ENCODE results near the gene FOXG1.

Gene FOXG1

DNA sequence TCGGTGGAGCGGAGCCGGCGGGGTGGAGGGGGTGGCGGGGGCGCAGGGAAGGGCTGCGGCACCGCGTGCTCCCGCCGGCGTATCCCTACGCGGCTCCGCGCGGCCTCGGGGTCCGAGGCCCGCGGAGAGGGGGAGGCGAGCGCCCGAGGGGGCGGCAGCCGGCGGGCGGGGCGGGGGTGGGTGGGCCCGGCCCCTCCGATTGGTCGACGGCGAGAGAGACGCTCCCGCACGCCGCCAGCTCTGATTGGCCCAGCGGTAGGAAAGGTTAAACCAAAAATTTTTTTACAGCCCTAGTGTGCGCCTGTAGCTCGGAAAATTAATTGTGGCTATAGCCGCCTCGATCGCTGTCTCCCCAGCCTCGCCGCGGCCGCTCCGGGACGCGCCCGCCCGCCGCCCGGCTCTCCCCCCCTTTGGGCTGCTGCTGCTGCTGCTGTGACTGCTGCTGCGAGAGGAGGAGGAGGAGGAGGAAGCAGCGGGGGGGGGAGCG is at the start of gene FOXG1:
TSS of gene FOXG1 (plus strand) at position 319 of the 487 bp plus-strand sequence. CDS start 493 bp downstream, outside the sequence.
- no peak for DNase-seq

DNA sequence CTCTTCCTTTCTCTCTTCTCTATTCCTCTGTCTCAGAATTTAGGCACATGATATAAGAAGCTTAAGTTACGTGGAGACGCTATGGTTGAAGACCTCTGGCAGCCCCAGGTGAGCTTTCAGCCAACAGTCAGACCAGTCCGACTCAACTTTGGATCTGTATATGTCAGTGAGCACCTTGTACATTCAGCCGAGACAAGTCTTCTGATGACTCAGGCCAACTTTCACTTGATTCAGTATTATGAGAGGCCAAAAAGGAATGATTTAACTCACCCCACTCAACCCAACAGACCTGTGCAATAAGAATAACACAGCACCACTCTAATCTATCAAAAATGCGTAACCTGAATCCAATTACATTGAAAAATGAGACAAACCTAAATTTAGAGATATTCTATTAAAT is 47.5 kb upstream of the FOXG1 start:
- DNase-seq = no peak

DNA sequence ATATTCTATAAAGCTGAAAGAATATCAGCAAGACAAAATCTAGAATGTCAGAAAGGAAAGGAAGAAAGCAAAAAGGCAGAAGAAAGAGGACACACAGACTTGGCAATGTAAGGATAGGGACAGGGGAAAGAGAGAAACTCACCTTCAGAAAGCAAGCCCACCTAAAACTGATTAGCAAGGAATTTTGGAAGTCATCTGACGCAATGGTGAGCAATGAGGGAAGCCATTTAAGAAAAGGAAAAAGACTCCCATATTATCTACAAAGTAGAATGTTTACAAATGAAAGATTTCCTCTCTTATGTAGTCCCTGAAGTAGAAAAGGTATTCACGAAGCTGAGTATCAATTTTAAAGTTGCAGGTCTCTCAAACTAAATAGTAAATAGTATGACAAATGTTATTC is 35.2 kb upstream of the FOXG1 start:
- no peak for DNase-seq

DNA sequence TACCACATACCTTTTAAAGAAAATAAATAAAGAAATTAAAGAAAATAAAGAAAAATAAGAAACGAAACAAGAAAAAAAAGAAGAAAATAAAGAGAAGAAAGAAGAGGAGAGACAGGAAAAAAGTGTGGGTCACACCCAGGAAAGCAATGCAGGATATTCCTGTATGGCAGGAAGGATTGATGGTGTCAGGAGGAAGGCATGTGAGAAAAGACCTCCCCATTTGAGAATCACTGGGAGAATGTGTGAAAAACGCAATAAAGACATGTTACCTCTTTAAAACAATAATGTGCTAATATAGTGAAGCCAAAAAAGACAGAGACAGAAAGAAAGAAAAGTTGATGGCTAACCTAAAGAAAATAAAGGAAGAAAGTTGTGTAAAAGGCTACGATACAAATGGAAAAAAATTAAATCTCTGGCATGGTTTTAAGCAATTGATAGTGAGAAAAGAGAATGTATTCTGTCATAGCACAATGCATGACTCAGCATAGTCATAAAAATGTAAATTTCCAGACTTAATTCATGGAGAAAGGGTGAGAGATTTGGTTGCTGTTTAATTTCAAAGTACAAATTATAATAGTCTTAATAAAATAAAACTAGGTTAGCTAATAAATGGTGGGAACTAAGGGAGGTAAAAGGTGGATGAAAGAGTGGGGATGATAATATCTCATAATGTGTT is 24.3 kb upstream of the FOXG1 start:
- no peak for DNase-seq

DNA sequence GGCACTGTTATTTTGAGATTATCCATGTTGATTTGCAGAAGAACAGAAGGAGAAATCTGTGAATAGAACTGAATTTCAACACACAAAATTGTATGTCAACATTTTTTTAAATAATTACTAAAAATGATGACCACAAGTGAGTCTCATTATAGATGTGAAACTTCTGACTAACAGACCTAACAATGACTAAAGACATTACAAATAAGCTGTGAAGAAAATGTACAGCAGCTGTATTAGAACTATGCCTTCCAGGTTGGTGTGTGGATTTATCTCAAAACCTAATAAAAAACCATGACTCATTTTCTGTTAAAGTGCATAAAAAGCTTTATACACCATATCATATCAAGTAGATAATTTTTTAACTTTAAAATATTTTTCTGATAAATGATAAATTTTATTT is 22.5 kb upstream of the FOXG1 start:
- DNase-seq = no peak

DNA sequence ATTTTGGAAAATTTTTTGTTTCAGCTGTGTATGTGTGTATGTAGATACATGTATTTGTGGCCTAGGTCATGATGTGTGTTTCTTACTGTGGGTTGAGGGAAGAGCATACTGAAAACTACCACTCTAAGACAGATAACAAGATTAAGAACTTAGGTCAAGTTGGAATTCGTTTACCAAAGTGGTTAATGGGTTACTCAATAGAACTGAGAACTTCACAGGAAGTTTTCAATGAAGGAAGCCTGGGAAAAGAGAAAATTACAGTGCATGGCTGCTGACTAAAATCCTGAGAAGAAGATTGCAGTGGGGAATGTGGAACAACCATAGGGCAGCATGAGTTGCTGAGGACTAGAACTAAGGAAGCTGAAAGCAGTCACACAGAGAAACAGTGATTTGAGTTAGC is 21.4 kb upstream of the FOXG1 start:
- DNase-seq = no peak

DNA sequence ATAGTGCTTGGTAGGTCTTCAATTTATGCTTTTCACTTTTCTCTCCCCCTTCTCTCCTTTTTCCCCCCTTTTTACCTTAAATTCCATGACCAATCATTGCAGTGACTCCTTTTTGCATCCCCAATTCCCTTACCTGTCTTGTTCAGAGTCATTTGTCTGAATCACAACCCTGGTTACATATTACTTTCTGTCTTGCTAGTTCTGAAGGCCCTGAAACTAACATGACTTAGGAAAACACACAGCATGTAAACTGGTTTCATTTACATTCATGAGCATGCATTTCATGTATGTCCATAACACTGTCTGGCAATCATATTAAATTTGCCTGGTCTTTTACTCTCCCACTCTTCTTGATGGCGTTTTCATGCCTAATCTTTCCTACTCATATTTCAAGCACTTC is 20.3 kb upstream of the FOXG1 start:
- DNase-seq = no peak

DNA sequence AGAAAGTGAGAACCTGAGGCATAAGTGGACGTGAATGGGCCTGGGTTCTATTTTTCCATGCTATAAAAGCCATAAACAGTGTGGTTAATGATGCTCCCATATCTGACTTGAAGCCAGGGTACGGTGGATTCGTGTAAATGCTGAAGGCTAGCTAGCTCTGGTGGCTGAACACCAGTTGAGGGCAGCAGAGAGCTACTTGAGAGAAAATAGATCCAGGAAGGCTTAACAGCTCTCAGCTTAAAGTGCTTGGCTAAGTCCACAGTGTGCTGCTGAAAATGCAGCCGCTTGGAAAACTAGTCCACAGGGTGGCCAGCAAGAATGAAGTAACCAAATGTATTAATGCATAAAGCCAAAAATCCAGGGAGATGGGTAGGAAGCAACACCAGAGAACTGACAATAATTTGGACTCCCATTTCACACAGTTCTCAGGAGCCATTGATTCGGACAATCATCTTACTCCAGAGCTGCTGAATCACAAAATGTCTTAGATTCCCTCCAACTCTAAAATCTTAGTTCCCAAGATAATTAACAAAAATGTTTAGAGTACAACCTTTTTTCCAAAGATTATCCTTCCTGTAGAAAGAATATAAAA is 15.0 kb upstream of the FOXG1 start:
- DNase-seq = peak; percentile 83 to 91

DNA sequence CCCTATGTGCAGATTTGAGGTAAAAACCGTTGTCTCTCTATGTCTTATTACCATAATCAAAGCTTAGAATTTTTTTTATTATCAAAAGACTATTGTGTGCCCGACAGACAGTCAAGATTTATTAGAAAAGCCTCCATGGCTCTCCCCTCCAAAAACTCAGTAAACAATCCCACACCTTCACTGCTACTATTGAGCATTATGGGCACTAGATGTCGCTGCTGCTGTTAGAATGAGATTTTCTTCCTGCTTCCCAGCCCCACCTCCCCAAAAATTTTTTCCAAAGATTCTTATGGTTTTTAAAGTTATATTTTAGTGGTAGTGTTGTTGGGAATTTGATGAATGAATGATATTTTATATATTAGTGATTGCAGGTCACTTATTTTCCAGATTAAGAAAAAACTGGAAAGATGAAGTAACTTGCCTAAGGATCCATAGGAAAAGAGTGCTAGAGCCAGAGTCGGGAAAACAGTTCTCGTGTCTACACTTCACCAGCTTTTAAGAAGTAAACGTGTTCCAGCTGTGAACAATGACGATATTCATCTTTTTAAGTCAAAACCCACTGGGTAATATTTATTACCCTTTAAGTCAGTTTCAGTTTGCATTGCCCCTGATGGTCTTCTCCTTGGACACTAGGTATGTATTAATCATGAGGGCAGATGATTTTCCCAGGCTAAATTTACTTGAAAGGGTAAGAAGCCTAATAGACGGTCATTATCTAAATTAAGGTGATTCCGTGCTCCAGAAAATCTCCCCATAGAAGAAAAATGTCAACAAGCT is 12.2 kb upstream of the FOXG1 start:
- DNase-seq = peak; percentile 55 to 69

DNA sequence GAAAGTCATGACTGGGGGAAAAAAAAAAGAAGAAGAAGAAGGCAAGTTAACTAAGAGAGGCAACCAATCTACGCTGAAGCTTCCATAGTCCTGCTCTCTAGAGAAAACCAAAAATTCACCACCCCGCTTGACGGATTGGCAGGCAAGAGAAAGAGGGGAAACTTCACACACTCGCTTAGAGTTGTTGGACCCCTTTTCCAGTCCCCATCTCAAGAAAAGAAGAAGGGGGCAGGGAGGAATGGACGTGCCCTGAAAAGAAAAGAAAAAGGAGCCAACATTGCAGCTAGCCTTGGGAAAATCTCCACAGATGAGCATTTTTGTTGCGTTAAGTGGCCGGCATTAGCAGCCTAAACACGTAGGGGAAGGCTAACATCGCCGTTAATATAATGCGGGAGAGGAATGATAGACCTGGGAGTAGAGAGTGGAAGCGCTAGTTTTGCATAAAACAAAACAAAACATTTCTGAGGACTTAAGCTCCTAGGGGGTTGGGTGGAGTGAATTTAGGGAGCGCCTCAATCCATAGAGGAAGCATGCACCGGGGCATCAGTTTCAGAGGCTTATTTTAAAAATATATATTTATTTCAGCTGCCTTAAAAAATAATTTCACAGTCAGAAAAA is 11.3 kb upstream of the FOXG1 start:
- DNase-seq = no peak

DNA sequence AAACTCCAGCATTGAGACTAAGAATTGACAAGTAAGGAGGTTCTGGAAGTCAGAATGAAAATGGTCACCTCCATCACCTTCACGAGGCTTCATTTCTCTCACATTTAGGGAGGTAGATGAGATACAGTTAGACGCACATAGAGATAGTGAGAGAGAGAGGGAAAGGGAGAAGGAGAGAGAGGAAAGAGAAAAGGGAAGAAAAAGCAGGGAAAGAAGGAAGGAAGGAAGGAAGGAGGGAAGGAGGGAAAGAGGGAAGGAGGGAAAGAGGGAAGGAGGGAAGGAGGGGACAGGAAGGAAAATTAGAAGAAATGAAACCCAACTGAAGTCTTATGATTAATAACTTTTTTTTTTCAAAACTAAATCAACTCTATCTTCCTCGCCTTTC is 10.7 kb upstream of the FOXG1 start:
- no peak for DNase-seq

DNA sequence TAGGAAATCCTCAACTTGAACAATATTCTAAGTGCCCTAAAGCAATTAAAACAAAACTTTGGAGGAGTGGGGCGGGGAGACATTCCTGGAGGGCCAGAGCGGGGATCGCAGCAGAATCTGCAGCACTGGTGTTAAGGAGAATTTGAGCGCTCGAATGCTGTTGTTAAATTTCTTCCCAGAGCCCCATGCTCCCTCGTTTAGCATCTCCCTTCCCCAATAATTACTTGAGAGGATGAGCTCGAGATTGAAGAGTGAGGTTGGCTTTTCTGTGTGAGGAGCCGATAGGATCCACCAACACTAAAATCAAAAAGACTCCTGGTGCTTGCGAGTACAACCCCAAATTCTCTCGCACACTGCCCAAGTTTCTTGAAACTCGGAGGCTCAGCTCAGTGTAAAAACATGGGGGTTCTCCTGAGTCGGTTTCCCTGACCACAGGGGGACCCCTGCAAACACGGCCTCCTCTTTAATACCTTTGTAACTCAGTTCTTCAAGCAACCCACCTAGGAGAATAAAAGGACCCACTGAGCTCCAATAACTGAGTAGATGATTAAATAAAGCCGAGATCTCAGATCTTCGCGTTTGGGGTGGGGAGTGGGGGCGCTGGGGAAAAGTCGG is 10.2 kb upstream of the FOXG1 start:
- no peak for DNase-seq

DNA sequence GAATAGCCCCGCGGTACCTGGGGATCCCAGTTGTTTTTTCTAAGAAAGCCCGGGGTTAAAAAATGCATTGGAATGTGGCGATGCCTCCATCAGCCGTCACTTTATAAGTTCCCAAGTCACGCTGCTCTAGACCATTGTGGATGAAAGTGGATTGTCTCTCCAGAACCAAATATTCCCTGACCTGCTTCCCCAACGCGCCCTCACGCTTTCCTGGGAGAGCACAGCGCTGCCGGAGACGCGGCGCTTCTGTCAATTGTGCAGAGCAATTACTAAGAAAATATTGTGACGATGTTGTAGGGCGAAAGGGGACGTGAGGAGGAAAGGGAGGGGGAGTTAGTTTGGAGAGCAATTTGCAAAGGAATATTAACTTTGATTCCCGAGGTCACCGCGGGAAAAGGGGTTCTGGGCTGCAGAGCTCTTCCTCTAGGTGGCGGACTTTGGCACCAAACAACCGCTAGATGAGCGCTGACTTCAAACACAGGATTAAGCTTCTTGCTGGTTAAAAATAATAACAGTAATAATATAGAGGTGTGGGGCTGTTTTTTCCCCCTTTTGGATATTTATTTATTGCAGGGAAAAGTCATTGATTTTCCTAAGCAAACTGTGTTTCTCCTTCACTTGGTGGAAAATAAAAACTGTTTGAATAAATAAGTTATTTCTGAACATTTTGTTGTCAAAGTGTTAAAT is 9.6 kb upstream of the FOXG1 start:
- peak in 1 of 2 experiments; percentile 15 for DNase-seq

DNA sequence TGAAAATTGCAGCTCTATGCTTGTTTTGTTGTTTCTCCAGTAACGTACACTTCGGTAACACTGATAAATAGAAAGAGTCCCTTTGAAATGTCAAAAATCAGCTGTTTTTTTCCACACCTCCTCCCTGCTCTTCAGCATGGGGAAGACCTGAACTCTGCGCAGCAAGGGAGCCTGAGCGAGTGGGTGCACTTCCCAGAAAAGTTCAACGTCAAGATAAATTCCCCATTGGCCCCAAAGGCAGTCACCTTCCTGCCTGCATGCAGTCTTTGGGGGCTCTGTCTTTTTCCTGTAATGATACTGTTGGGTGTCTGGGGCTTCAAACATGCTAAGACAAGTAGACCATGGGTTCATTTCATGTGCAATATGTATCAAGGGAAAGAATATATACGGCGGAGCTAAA is 8.8 kb upstream of the FOXG1 start:
- no peak for DNase-seq

DNA sequence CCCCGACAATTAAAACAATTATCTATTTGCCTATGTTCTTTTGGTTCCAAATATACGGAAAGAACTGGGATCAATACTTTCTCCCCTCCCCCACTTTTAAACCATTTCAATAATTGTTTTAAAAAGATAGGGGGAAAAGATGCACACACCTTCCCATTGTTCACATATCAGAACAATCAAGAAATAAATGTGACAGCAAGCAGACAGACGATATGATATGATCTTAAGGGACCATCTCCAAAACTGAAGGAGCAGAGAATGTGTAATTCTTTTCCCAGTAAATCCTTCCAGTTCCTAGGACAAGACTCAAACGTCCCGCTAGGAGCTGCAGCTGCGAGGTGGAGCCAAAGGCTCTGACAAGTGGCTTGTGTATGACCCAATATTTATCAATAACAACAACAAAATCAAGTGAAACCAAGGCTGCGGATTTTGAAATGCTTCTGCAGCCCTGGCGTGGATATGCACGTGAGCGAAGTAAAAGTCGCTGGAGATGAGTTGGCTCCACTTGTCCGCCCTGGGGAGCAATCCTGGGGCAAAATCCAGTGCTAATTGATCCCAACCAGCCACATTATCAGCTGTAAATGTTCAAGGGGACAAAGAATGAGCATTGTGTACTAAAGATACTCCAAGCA is 8.2 kb upstream of the FOXG1 start:
- DNase-seq = no peak

DNA sequence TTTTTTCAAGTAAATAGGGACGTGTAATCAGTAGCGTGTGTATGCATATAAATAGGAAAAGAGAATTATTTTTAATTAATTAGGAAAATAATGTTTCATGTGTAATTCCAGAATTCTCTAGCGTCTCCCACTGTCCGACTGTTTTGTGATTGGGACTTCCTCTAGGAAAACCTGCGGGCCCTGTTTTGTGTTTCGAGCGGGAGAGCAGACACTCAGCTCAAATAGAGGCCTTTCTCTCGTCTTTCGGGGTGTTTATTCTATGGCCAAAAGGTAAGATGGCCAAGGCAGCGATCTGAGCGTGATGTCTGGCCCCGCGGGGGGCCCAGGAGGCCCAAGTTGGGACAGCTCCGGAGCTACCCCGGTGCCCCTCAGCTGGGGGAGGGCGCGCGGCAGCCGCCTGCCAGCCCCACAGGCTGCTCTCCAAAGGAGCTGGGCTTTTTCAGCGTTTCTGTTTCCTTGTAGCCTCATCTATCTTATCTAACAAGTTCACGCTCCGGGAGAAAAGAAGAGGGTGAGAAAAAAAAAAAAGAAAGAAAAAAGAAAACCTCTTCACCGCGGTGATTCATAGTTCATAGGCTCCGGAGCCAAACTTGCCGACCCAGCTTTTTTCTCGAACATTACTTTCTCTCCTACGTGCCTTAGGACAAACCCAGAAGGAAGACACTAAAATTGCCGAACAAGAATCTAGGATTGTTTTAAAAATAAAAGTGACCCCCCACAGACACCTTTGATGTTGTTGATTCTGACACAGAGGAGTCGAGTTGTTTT is 7.5 kb upstream of the FOXG1 start:
- no peak for DNase-seq

DNA sequence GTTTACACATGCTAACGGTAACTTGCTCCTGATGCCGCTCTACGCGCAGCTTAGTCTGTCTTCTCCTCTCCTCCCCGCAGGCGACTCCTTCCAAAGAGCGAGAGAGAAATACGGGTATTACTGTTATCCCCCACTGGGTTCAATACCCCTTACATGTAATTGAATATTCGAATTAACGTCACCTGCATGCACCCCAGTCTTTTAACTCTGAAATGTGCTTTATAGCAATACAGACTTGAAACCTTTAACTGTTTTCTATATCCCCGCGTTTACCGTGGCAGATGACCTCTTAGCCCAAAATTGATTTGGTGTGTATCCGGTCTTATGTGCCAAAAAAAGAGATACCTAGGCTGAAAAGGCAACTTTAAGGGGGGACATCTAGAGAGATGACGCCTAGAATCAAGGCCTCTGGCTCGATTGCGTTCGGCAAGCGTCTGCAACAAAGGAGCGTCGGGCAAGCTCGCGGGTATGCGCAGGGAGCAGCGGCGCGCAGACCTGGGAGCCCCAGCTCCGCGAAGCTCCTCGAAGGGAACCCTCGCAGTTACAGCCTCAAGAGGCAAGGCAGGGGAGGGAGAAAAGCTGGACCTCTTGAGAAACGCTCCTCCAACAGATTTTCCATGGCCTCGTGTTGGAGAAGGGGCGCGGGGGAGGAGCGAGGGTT is 6.8 kb upstream of the FOXG1 start:
- no peak for DNase-seq

DNA sequence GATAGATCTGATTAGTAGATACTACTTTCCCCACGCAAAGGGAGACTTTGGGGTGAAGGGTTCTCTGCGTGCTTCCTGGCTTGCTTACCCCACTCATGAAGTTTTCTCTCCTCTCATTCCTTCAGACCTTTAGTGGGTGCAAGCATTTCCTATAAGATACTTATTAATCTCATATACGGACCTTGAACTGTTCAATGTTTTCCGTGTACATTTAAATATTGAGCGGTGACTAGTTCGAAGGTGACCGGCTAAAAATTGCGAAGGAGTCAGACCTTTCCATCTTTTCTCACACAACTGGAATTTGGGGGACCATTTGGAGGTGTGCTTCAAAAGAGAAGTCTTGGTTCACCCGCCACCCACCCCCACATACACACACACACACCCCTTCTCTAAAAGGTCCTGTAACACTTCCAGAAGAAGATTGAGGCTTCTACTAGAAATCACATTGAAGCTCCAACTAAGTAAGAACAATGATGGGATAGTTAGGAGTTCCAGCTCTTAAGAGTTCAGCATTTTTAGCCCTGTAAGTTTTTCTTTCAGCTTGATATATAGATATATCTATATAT is 6.1 kb upstream of the FOXG1 start:
- no peak for DNase-seq

DNA sequence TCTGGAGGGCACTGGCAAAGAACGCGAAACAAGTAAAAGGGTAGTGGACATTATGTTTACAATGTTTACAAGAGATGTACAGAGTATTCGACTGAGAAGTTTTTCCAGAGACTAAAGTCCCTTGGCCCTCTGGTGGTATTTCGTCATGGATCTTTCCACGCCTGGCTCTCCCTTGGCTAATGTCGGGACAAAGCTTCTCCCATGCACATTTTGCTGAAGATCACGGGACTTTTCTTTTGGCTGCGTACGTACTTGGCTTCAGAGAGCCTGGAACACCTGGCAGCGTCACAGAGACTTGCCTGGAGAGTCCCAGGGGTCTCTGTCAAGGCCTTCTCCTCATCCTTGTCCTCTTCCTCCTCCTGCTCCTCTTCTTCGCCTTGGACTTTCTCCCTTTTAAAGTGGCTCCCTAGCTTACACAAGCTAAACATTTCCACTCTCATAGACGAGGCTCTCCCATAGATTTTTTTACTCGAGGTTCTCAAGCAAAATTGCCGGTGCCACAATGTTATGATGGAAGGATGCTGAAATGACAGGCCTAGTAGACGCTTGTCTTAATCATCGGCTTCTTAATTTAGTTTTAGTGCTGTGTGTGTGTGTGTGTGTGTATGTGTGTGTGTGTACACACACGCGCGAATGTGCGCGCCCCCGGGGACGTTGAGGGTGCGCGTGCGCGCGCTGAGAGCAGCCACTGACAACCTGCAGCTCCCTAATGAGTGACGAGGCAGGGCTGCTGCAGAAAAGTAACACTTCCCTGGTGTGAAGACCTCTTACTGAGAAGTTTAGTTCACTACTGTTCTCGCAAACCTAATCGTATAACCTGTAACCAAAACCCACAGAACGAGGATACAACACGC is 4.9 kb upstream of the FOXG1 start:
- DNase-seq = no peak

Measured in SHP77 (cell line).